ENCODE results near the gene ZIC2.

Gene ZIC2

DNA sequence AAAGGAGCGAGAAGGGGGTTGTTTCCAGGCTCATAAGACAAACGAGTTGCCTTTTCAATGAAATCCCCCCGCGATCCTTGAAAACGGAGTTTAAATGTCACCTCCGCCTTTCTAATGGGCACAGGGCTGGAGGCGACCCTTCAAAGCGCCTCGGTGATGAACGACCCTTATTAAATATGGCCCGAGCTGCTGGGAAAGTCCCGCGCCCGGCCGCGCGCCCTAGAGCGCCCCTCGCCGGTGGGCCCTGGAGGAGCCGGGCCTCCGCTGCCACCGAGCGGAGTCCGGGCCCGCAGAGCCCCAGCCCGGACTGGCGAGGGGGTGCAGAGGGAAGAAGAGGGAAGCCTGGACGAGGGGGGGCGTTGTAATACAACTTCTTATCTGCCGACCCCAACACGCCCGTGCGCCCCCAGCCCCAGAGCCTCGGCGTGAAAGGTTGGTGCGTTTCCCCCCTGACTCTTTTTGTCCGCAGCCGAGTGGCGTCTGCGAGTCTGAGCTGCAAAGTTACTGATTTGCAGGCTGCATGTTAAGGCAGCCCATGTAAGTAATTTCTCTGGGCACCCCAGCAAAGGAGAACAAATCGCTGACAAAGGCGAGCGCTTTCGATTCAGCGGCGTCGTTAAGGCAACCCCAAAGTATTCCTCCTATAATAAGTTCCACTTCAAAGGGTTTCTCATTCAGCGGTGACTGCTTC, 21.9 kb upstream of the ZIC2 start:
- DNase-seq (ENCODE audit: low read depth in 1 of 2, low spot score in 1 of 2): no peak

DNA sequence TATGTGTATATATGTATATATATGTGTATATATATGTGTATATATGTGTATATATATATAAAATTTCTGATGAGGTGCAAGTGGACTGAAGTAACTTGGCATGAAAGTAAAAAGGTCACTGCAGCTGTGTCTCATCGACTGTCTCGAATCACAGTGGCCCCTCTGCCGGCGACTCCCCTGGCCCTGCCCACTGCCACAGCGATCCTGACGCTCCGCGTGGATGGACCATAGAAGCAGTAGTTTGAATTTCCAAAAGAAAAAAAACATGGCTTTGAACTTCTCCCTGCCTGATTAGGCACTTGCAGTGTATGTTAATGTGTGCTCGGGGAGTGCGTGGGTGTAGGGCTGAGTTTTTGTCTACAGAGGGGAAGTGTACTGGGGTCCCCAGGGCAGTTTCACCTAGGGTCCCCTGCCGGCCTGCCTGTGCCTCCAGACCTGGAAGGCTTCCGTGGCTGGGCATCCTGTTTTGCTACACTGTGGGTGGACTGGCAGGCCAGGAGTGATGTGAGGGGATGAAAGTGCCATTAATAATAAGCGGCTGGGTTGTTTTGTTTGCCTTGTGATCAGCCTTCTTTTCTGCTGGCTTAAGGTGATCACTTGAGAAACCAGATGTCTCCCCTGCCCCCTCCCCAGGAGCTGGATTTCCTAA, 20.8 kb upstream of the ZIC2 start:
- DNase-seq (ENCODE audit: low read depth in 1 of 2, low spot score in 1 of 2): no peak

DNA sequence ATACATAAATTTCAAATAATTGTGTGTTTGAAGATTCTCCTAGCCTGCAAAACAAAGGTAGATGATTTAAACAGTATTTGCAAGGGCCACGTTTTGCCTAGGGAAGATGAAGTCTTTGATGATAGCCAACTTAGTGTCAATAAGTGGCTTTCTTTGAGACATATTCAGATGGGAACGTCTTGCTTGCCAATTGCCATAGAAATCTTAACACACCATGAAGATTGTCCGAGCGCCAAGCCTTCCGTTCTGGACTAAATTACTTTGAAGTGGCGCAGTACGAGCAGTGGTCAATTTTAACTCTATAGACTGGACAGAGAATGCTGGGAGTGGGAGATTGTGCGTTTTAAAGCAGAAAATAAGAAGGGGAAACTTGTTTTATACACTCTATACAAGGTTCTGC, 19.9 kb upstream of the ZIC2 start:
- no peak for DNase-seq (ENCODE audit: low read depth in 1 of 2, low spot score in 1 of 2)

DNA sequence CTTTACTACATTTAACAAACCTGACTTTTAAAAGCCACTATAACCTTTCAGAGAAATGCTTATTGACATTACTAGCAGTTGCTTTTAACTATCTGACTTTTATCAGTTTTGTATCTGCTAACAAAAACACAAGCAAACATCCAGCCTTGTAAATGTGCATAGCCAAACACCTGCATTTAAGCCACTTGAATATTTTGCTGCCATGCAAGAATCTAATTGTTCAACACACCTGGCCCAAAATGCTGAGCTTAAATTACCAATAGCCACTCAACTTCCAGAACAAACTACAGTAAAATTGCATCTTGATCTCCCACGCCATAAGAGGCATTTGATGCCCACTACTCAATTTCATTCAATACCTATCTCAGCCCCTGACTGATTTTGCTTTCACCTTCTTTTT, 19.3 kb upstream of the ZIC2 start:
- no peak for DNase-seq (ENCODE audit: low read depth in 1 of 2, low spot score in 1 of 2)

DNA sequence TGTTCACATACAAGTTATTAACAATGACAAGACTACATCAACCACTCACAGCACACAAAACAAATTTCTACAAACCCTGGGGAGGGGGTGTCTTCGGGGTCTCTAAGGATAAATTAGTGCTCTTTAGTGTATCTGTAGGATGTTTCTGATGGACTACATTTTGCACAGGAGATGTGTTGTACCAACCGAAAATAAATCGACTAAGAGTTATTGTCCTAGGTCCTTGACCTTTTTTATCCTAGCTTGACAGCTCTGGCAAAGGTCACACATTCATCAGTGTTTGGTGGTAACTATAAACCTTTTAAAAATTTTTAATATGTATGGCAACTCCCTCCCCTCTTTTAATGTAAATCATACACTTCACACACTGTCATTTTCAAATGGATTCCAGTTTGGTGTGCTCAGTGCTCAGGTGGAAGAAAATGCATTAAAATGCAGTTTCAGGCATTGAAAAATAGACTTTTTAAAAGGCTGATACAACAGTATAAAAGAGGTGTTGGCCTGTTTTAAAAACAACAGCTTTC, 17.7 kb upstream of the ZIC2 start:
- DNase-seq (ENCODE audit: low read depth in 1 of 2, low spot score in 1 of 2): no peak

DNA sequence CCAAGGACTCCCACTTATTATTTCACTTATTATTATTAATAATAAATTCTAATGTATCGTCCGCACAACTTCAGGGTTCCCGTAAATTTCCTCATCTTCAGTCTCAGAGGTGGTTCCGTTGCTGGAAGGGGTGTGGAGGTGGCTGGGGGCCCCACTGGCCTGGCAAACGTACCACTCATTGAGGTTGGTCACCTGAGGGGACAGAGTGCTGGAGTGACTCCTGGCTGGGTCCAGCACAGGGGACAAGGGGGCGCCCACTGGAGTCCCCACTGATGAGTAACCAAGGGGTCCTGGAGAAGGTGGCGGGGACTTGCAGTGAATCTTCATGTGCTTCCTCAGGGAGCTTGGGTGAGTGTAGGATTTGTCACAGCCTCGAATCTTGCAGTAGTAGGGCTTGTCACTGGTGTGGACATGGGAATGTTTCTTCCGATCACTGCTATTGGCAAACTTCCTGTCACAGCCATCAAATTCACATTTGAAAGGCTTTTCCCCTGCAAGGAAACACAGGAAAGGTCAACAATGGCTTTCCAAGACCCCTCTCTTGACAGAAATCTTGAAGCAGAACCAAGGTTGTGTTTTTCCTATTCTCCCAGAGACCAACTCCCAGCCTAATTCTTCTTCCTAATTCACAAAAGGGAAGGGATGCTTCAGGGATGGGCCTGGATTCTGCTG, 16.1 kb upstream of the ZIC2 start:
- DNase-seq (ENCODE audit: low read depth in 1 of 2, low spot score in 1 of 2): no peak

DNA sequence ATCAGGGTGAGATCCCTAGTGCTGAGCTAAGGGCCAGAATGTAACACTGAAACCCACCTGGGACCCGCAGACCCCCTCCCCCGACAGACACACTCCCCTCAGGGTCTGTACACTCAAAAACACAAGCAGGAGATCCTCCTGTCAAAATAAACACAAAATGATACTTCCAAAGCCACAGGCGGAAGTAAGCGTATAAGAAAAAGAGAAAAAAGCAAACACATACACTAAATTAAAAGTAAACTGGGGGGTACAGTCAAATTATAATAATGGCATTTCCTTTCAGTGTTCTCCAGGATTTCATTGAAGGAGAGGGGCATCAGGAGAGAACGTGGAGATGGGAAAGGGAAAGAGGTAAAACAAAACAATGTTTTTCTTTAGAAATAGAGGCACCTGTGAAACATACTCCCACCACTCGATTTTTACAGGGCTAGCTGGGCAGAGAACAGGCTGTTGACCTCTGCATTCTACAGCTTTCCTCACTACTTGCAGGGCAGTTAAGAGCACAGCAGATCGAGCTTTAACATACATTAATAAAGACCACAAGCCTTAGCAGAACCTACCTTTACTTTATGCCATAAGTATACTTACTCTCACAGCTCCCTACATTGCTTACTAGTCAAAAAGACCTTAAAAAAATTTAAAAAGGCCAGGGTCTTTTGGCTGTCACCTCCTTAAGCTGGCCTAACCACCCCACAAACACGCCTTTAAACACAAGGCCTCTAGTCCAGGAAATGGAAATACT, 15.3 kb upstream of the ZIC2 start:
- DNase-seq (ENCODE audit: low read depth in 1 of 2, low spot score in 1 of 2): no peak

DNA sequence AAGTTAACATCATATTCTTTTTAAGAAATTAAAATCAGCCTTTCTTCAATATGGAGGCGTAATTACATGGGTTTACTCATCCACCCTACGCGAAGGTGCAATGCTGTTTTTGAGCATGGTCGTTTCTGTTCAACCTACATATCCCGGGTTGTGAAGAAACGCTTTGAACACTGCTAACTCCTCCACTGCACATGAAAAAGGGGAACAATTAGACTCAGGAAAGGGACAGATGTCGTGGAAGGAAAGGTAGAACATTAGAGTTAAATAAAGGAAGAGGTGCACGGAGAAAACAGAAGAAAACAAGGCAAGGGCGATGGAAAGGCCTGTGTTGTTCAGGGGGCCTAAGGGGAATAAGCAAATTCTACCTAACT, 14.1 kb upstream of the ZIC2 start:
- DNase-seq (ENCODE audit: low read depth in 1 of 2, low spot score in 1 of 2): no peak

DNA sequence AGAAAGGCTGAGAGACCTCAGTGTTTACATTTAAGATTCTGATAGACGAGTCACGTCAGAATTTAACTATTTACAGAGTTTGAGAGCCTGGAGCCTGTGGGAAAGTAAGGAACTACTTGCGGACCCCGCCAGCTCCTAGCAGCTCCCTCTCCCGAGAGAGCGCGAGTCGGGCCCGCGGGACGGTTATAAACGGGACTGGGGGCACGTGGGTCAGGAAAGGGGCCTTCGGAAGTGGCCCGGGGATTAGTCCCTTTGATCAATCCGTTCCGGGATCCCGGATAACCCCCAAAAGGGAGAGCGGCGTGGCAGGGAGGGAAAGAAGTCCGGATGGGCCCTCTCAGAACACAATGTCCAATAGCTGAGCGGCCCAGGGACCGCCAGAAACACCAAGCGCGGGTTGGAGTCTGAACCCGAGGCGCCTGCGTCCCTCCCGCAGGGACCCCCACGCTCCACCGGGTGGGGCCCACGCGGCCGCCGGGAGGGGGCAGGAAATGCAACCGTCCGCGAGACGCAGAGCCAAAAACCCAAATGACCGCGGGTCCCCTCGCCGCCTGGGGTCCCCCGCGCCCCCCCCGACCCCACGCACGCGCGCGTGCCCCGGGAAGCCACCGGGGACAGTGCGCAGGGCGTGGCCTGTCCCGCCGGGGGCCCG, 13.6 kb upstream of the ZIC2 start:
- no peak for DNase-seq (ENCODE audit: low read depth in 1 of 2, low spot score in 1 of 2)

DNA sequence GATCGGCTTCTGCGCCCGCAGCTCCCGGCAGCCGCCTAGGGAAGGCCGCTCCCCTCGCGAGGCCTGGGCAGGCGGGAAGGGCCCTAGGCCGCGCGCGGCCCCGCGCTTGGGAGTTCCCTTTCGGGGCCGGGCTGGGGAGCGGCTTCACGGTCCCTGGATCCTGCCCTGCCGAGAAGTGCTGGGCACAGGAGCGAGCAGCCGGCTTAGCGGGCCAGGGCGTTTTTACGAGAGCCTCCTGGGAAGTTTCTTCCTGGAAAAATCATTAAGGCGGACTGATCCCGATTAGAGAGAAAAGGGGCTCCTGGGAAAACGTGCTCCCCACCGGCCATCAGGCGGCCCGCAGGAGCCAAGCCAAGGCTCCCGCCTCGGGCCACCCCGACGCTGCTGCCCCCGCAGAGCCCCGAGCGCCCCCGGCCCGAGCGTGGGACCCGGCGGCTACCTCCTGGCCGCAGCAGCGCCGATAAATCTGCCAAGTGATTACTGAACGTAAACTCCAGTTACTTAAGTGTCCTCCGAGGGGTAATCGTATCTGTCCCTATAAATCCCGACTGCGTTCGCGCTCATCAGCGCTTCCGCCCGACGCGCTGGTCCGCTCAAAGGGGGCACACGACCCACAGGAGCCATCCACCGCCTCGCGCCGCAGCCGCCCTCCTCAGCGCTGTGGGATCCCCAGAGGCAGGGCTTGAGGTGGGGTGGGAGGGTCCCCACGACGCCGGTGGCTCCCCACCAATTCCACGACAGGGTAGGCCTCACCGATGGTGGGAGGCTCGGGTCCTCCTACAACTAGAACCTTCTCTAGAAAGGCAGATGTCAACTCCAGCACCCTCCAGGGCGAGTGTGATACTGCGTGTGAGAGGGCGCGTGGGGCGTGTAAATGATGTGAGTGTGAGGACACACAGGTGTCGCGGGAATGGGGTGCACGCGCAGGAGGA, 12.8 kb upstream of the ZIC2 start:
- no peak for DNase-seq (ENCODE audit: low read depth in 1 of 2, low spot score in 1 of 2)

DNA sequence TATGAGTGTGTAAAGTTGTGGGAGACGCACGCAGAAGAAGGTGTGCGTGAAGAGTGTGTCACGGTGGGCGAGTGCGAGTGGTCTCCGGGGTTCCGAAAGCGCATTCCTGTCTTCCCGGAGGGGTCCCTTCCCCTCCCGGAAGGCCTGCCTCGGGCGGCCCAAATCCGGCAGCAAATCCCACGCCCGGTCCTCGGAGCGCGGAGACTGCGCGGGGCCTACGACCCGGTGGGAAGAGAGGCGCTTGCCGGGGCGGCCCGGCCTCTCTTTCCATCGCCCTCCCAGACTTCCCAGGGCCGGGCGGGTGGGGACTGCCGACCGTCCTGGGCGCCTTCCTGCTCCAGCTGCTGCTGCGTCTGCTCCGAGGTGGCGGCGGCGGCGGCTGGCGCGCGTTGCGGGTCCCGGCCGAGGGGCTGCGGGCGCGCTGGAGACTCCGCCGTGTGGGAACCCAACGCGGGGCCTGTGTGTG, 12.1 kb upstream of the ZIC2 start:
- DNase-seq (ENCODE audit: low read depth in 1 of 2, low spot score in 1 of 2): no peak

DNA sequence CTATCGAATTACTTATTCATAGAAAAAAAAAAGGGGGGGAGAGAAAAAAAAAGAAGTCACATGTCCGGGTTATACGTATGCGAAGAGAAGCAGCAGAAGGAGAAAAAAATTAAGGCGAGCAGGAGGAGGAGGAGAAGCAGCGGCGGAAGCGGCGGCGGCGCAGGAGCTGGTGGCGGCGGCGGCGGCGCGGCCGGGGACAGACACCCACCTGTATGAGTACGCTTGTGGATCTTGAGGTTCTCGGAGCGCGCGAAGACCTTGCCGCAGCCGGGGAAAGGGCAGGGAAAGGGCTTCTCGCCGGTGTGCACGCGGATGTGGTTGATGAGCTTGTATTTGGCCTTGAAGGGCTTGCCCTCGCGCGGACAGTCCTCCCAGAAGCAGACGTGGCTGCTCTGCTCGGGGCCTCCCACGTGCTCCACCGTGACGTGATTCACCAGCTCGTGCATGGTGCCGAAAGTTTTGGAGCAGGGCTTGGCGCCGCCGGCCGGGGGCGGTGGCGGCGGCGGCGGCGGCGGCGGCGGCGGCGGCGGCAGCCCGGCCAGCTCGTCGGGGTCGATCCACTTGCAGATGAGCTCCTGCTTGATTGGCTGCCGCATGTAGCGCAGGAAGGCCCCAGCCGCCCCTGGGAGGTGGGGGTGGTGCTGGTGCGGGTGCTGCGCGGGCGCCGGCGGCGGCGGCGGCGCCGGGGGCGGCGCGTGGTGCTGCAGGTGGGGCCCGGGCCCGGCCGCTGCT, 11.5 kb upstream of the ZIC2 start:
- no peak for DNase-seq (ENCODE audit: low read depth in 1 of 2, low spot score in 1 of 2)

DNA sequence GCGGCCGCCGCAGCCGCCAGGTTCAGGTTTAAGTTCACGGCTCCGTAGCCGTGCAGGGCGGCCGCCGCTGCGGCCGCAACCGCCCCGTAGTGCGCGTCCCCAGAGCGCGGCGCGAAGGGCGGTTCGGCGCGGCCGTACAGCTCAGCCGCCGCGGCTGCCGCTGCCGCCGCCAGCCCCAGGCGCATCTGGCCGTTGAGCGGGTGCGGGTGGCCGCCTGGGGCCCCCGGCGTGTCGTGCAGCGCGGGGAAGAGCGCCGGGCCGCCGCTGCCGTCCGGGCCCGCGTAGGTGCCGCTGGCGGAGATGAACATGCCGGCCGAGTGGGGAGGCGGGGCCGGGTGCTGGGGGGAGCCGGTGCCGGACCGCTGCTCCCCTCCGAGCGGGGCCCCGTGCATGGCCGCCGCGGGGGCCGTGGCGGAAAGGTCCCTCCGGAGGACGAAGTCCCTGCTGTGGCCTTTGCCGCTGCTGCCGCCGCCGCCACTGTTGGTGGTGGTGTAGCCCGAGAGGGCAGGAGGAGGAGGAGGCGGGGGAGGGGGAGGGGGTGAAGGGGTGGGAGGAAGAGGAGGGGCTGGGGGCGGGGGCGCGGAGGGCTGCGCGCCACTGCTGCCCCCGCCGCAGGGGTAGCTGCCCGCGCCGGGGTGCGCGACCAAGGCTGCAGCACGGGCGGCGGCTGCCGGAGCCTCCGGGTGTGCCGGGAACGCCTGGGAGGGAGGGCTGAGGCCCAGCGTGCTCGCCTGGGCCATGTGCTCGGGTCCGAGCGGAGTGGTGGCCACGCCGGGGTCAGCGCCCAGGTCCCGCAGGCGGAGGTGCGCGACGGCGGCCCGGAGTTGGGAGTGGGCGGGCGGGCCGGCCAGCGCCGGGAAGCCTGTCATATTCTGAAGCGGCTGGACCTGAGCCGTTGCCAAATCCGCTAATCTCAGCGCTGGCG, 10.7 kb upstream of the ZIC2 start:
- no peak for DNase-seq (ENCODE audit: low read depth in 1 of 2, low spot score in 1 of 2)

DNA sequence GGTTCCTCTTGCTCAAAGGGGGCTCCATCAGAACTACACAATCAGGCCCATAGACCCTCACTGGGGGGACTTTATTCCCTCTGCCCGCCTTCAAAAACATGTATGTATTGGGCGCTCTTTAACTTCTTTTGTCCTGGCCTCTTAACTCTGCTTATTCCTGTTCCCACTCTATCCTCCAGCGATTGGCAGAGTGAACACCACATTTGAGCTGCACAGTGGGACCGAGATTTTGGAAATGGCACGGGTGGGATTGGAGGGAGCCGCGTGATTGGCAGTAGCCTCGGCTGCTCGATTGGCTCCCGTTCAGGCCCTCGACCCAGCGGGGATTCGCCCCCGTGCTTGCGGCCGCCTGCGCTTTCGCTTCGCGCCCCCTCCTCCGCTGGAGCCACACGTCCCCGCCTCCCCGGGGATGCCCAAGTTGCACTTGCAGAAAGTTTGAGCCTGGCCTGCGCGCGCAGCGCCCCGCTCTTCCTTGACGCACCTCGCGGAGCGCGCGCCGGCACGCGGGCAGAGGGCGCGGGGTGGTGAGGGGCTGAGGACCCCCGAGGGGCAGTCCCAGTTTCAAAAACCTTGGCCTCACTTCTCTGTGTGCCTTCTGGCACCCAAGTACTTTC, 9.9 kb upstream of the ZIC2 start, which contains the start of gene ZIC5:
ZIC5 (minus strand) TSS at position 192 of the 614 bp plus-strand sequence; CDS start at position 28, 164 bp downstream.
- no peak for DNase-seq (ENCODE audit: low read depth in 1 of 2, low spot score in 1 of 2)

DNA sequence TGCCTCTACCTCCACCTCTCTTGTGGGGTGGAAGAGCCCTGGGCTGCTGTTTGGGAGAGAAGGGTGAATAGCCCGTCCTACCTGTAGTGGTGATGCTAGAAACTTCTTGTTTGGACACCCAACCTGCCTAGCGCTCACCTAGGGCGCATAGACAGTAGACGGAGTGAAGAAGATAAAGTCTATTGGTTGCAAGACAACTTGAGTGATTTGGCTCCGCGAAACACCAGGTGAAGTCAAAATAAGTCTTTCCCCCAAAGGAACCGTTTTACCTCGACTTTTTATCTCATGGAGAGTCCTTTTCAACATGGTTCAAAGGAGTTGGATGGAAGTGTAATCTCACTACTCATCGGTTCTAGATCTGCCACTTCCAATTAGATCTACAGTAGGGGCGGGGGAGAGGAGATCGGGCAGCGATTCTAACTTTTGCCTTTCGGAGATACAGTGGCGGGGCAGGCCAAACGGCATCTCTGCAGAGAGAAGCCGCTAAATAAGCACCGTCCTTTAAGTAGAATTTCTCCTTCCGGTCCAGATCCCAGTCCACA, 9.3 kb upstream of the ZIC2 start:
- DNase-seq (ENCODE audit: low read depth in 1 of 2, low spot score in 1 of 2): no peak

DNA sequence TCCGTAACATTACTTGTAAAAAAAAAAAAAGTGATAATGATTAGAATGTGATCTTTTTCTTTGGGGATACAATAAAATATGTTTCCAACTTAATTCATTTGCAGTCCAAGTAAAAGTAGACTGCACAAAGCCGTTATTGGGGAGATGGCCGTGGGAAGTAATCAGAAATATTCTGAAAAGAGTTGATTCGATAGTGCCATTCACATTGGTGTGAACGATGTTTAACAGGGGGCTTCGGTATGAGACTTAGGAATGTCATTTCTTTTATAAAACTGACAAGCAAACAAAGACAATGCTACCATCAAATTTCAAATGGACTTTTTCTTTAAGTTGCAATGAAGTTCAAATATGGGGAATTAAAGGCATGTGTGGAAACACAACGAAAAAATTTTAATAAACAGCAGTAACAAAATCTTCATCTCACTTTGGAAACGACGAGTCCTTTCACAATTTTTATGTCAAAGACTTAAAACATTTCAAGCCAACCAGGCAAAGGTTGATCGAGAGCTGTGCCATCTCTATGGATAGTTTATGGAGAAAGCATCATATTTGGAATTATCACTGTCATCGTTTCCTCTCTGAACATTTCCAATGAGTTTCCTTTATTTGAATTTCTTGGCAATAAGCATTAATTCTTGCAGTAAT, 8.3 kb upstream of the ZIC2 start:
- no peak for DNase-seq (ENCODE audit: low read depth in 1 of 2, low spot score in 1 of 2)

DNA sequence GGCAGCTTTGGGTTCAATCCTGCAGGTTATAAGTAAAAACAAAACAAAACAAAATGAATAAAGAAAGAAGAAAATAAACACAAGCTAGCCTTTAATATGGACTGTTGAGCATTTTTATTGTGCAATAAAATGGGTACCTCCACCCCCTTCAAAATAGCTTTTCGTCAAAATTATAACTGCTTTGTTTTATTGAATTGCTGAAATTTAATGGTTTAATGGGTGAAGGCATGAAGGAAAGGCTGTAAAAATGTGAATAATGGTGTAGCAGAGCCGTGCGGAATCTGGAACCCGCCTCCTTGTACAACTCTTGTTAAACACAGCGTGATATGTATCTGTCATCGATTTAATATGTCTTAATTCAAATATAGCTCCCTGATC, 7.8 kb upstream of the ZIC2 start:
- no peak for DNase-seq (ENCODE audit: low read depth in 1 of 2, low spot score in 1 of 2)
